ENCODE measurements around the gene LRP1. TPM values are rescaled to one million over a fixed set of nuclear protein-coding genes. Genes with fewer than 3 reads are reported as not detected.

LRP1 gene
- total and polyA plus RNA-seq, 2 experiments from 2014 or later = 26.6 to 145 TPM

DNA sequence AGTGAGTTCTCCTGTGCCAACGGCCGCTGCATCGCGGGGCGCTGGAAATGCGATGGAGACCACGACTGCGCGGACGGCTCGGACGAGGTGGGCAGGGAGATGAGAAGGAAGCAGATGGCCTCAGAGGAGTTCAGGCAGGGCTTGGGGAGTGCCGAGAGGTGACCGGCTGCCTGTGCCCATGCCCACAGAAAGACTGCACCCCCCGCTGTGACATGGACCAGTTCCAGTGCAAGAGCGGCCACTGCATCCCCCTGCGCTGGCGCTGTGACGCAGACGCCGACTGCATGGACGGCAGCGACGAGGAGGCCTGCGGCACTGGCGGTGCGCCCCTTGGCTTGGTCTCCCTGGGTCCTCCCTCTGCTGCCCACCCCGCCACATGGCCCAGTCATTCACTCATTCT lies 74.9 kb downstream of the LRP1 start:
- no peak for TF ChIP-seq EZH2 (IDR thresholded peaks at IDR 0.05; ENCODE audit: low read depth, unreplicated experiment)
- TF ChIP-seq, protein P1, sequence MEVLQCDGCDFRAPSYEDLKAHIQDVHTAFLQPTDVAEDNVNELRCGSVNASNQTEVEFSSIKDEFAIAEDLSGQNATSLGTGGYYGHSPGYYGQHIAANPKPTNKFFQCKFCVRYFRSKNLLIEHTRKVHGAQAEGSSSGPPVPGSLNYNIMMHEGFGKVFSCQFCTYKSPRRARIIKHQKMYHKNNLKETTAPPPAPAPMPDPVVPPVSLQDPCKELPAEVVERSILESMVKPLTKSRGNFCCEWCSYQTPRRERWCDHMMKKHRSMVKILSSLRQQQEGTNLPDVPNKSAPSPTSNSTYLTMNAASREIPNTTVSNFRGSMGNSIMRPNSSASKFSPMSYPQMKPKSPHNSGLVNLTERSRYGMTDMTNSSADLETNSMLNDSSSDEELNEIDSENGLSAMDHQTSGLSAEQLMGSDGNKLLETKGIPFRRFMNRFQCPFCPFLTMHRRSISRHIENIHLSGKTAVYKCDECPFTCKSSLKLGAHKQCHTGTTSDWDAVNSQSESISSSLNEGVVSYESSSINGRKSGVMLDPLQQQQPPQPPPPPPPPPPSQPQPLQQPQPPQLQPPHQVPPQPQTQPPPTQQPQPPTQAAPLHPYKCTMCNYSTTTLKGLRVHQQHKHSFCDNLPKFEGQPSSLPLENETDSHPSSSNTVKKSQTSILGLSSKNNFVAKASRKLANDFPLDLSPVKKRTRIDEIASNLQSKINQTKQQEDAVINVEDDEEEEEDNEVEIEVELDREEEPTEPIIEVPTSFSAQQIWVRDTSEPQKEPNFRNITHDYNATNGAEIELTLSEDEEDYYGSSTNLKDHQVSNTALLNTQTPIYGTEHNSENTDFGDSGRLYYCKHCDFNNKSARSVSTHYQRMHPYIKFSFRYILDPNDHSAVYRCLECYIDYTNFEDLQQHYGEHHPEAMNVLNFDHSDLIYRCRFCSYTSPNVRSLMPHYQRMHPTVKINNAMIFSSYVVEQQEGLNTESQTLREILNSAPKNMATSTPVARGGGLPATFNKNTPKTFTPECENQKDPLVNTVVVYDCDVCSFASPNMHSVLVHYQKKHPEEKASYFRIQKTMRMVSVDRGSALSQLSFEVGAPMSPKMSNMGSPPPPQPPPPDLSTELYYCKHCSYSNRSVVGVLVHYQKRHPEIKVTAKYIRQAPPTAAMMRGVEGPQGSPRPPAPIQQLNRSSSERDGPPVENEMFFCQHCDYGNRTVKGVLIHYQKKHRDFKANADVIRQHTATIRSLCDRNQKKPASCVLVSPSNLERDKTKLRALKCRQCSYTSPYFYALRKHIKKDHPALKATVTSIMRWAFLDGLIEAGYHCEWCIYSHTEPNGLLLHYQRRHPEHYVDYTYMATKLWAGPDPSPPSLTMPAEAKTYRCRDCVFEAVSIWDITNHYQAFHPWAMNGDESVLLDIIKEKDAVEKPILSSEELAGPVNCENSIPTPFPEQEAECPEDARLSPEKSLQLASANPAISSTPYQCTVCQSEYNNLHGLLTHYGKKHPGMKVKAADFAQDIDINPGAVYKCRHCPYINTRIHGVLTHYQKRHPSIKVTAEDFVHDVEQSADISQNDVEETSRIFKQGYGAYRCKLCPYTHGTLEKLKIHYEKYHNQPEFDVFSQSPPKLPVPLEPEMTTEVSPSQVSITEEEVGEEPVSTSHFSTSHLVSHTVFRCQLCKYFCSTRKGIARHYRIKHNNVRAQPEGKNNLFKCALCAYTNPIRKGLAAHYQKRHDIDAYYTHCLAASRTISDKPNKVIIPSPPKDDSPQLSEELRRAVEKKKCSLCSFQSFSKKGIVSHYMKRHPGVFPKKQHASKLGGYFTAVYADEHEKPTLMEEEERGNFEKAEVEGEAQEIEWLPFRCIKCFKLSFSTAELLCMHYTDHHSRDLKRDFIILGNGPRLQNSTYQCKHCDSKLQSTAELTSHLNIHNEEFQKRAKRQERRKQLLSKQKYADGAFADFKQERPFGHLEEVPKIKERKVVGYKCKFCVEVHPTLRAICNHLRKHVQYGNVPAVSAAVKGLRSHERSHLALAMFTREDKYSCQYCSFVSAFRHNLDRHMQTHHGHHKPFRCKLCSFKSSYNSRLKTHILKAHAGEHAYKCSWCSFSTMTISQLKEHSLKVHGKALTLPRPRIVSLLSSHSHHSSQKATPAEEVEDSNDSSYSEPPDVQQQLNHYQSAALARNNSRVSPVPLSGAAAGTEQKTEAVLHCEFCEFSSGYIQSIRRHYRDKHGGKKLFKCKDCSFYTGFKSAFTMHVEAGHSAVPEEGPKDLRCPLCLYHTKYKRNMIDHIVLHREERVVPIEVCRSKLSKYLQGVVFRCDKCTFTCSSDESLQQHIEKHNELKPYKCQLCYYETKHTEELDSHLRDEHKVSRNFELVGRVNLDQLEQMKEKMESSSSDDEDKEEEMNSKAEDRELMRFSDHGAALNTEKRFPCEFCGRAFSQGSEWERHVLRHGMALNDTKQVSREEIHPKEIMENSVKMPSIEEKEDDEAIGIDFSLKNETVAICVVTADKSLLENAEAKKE (CRISPR knock-in tag; IDR thresholded peaks at IDR 0.05) = no peak
- TF ChIP-seq, protein P2, sequence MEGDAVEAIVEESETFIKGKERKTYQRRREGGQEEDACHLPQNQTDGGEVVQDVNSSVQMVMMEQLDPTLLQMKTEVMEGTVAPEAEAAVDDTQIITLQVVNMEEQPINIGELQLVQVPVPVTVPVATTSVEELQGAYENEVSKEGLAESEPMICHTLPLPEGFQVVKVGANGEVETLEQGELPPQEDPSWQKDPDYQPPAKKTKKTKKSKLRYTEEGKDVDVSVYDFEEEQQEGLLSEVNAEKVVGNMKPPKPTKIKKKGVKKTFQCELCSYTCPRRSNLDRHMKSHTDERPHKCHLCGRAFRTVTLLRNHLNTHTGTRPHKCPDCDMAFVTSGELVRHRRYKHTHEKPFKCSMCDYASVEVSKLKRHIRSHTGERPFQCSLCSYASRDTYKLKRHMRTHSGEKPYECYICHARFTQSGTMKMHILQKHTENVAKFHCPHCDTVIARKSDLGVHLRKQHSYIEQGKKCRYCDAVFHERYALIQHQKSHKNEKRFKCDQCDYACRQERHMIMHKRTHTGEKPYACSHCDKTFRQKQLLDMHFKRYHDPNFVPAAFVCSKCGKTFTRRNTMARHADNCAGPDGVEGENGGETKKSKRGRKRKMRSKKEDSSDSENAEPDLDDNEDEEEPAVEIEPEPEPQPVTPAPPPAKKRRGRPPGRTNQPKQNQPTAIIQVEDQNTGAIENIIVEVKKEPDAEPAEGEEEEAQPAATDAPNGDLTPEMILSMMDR (conservative IDR thresholded peaks at IDR 0.05; ENCODE audit: low read depth in 2 of 2) = no peak
- Histone ChIP-seq H3K4me2 (no peak overlapping the region), H2AFZ (no peak overlapping the region), H3K9me2 (ENCODE audit: insufficient read depth) (no peaks in the 10 kb centered on the region), H3K79me2 (replicated peaks; ENCODE audit: insufficient read depth) (no peaks in the 10 kb centered on the region), H3K27ac (ENCODE audit: low read depth) (no peak overlapping the region), H4K20me1 (replicated peaks; ENCODE audit: insufficient read depth) (no peaks in the 10 kb centered on the region; the same call in 1 of the 2 replicates), H3K27me3 (ENCODE audit: insufficient read depth) (no peaks in the 10 kb centered on the region), H3K4me1 (ENCODE audit: insufficient read depth) (no peaks in the 10 kb centered on the region), H3K4me3 (no peak overlapping the region), H3F3A (replicated peaks; ENCODE audit: low read depth) (no peaks in the 10 kb centered on the region), H3K36me3 (ENCODE audit: insufficient read depth) (peaks cover 19% of the 10 kb centered on the region)
- H3K36me3 Mint-ChIP-seq (ENCODE audit: low read depth) = peaks cover 87% of the 10 kb centered on the region
- DNase-seq (ENCODE audit: low spot score) = no peak
- H3K4me3 Mint-ChIP-seq = no peak overlapping the region
- ATAC-seq = no peak
- no peaks in the 10 kb centered on the region for H3K4me1 Mint-ChIP-seq
- H3K9me3 Mint-ChIP-seq = no peaks in the 10 kb centered on the region; the same call in 2 of the 3 replicates
- H3K27me3 Mint-ChIP-seq (ENCODE audit: insufficient read depth, low read depth, poor library complexity) = peaks cover 21% of the 10 kb centered on the region
- no peak overlapping the region for H3K27ac Mint-ChIP-seq

DNA sequence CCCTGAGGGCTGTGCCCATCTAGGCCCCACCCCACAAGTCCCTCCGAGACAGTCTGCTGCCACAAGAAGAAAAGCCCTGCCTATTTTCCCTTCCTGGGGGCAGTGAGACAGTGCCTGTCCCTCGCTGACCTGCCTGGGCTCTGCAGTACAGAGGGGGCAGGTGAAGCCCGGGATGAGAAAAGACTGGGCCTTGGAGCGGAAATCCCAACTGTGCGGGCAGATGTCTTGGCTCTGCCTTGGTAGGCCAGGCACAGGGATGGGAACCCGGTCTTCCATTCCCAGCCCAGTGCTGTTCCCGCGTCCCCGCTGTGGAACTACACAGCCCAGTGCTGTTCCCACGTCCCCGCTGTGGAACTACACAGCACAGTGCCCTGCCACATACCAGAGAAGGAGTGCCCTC lies 75.5 kb downstream of the LRP1 start:
- no peaks in the 10 kb centered on the region for H3K27me3 ChIP-seq (ENCODE audit: insufficient read depth)
- H3K4me2 ChIP-seq = no peak overlapping the region
- H3K79me2 ChIP-seq (replicated peaks; ENCODE audit: insufficient read depth) = no peaks in the 10 kb centered on the region
- H3K36me3 ChIP-seq (ENCODE audit: insufficient read depth) = peaks cover 19% of the 10 kb centered on the region
- DNase-seq (ENCODE audit: low spot score) (no peak), ATAC-seq (no peak)
- H3K4me3 ChIP-seq = no peak overlapping the region
- no peak overlapping the region for H3K27ac ChIP-seq (ENCODE audit: low read depth)
- H3K9me3 Mint-ChIP-seq = no peaks in the 10 kb centered on the region; the same call in 2 of the 3 replicates
- peaks cover 86% of the 10 kb centered on the region for H3K36me3 Mint-ChIP-seq (ENCODE audit: low read depth)
- H3F3A ChIP-seq (replicated peaks; ENCODE audit: low read depth) = no peaks in the 10 kb centered on the region
- H3K9me2 ChIP-seq (ENCODE audit: insufficient read depth) = no peaks in the 10 kb centered on the region
- H3K4me1 Mint-ChIP-seq = no peaks in the 10 kb centered on the region
- H3K27me3 Mint-ChIP-seq (ENCODE audit: insufficient read depth, low read depth, poor library complexity) = peaks cover 21% of the 10 kb centered on the region
- no peaks in the 10 kb centered on the region for H3K4me1 ChIP-seq (ENCODE audit: insufficient read depth)
- H4K20me1 ChIP-seq (replicated peaks; ENCODE audit: insufficient read depth) = no peaks in the 10 kb centered on the region; the same call in 1 of the 2 replicates
- TF ChIP-seq, protein P3, sequence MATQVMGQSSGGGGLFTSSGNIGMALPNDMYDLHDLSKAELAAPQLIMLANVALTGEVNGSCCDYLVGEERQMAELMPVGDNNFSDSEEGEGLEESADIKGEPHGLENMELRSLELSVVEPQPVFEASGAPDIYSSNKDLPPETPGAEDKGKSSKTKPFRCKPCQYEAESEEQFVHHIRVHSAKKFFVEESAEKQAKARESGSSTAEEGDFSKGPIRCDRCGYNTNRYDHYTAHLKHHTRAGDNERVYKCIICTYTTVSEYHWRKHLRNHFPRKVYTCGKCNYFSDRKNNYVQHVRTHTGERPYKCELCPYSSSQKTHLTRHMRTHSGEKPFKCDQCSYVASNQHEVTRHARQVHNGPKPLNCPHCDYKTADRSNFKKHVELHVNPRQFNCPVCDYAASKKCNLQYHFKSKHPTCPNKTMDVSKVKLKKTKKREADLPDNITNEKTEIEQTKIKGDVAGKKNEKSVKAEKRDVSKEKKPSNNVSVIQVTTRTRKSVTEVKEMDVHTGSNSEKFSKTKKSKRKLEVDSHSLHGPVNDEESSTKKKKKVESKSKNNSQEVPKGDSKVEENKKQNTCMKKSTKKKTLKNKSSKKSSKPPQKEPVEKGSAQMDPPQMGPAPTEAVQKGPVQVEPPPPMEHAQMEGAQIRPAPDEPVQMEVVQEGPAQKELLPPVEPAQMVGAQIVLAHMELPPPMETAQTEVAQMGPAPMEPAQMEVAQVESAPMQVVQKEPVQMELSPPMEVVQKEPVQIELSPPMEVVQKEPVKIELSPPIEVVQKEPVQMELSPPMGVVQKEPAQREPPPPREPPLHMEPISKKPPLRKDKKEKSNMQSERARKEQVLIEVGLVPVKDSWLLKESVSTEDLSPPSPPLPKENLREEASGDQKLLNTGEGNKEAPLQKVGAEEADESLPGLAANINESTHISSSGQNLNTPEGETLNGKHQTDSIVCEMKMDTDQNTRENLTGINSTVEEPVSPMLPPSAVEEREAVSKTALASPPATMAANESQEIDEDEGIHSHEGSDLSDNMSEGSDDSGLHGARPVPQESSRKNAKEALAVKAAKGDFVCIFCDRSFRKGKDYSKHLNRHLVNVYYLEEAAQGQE (IDR thresholded peaks at IDR 0.05; ENCODE audit: unreplicated experiment) = no peak
- no peak for TF ChIP-seq STAT1 (IDR thresholded peaks at IDR 0.05; ENCODE audit: unreplicated experiment)
- no peak overlapping the region for H3K4me3 Mint-ChIP-seq
- no peak overlapping the region for H3K27ac Mint-ChIP-seq
- no peak overlapping the region for H2AFZ ChIP-seq
